GM21447 (cell line): ENCODE data around the gene DNAJC10.

Source experiments
- ATAC-seq: cut with Tn5 transposase; IDR thresholded peaks from one replicate; pipeline ENCODE4 v1.9.1; 2021; ENCODE audit not compliant: unreplicated experiment

DNAJC10 gene

GRCh38 chr2:182831921-182832320 lies 115.9 kb downstream of the DNAJC10 start:
- no peak for ATAC-seq

DNA sequence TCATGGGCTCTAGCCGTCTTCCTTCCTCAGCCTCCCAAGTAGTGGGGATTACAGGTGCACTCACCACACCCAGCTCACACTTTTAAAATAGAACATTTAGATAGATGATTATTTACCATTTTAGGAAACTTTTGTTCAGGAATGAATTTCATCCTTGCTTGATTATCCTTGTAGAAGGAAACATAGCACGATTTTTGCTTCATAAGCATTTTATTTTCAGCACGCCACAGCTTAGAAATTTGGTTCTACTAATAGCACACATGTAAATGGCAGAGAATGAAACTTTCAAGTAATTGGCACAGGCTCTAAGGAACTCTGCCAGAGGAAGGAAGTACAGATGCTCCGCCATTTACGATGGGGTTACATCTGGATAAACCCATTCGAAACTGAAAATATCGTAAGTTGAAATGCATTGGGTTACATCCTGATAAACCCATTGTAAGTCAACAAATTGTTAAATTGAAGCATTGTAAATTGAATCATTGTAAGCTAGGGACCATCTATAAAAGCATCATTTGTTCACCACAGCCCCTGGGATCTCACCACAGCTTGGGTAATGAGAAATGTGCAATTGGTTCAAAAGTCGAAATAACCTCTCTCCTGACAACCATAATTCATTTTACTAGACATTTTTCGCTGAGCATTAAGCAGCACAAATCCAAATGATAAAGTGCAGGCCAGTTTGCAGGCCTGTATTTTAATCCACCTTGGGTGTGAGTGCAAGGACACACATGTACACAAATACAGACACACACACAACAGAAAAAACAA lies 117.2 kb downstream of the DNAJC10 start:
- no peak for ATAC-seq

- no peak for ATAC-seq
Observed at GRCh38 chr2:182834293-182834692, 118.2 kb downstream of the DNAJC10 start.

GRCh38 chr2:182836451-182836850 lies 120.4 kb downstream of the DNAJC10 start:
- no peak for ATAC-seq
